HUDEP-2 (cell line): Measurements from ENCODE around the gene TIAL1.
"Not testable (repeated sequence)": the region's sequence is repeated elsewhere in the genome, so short reads cannot be mapped to it uniquely, and the experiment has no call there.

Experiments
- DNase-seq, 76 experiments: peaks; one replicate each; lab custom pipeline; 2025; ENCODE audit not compliant: unreplicated experiment in 76 of 76; lab: John Stamatoyannopoulos, UW

TIAL1 gene

GRCh38 chr10:119535305-119535704, 61.5 kb downstream of the TIAL1 start:
- DNase-seq, result no peak

DNA sequence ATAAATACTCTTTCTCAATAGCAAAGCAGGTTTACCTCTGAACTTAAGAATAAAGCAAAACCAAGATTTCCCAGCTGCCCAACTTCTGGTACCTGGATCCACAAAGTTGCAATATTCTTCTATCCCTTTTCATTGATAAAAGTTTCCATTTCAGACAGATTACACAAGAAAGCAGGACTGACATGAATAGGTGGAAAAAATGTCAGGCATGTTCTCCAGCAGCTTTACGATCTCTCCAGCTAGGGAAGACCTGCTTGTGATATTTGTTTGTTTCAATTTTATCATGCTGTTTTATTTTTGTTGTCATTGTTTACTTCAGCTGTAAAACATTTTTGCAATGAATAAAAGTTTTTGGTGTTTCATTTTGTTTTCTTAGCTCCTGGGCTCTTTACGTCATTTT, 63.3 kb downstream of the TIAL1 start:
- DNase-seq, result no peak

DNA sequence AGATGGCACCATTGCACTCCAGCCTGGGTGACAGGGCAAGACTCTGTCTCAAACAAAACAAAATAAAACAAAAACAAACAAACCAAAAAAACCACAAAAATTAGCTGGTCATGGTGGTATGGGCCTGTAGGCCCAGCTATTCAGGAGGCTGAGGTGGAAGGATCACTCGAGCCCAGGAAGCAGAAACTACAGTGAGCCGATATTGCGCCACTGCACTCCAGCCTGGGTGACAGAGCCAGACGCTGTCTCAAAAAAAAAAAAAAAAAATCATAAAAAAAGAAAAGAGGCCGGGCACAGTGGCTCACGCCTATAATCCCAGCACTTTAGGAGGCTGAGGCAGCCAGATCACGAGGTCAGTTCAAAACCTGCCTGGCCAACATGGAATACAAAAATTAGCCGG, 64.0 kb downstream of the TIAL1 start:
- DNase-seq, result not testable (repeated sequence)

- DNase-seq, result not testable (repeated sequence)
Observed at GRCh38 chr10:119532251-119532650, 64.5 kb downstream of the TIAL1 start.

- DNase-seq, result no peak
Observed at GRCh38 chr10:119531067-119531466, 65.7 kb downstream of the TIAL1 start.

GRCh38 chr10:119528663-119529237, 68.0 kb downstream of the TIAL1 start:
- DNase-seq, result not testable (repeated sequence)

GRCh38 chr10:119526621-119527592, 69.9 kb downstream of the TIAL1 start:
- DNase-seq, result no peak

DNA sequence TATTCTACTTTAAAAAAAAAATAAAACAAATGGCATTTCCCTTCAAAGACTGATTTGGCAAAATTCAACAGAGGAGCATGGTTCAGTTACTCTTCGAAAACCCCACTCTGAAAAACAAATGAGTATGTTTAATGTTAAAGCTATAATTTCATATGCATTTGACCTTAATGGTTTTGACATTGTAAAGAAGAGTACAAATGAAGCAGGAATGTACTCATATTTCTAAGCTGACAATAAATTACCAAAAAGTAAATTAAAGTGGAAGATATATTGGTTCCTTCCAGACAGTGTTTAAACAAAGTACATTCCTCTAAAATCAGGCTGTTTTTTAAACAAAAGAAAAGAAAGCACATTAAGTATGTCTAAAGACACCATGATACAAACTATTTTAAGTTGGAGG, 70.6 kb downstream of the TIAL1 start:
- DNase-seq, result no peak

DNA sequence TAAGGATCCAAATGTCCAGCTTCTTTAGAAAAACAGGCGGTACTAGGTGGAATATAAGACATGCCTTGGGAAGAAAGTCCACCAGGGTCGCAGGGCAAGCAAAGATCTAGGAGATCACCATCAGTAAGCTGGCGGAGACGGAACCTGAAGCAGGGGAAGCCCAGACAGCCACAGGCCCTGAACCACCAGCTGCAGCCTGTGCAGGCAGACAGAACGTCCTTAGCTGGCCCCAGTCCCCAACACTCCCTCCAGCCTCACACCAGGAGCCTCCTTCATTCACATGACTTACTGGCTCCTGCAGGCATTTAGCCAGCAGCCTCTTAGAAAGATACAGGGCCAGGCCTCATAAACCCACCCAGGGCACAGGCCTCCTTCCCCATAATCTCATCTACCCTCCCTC, 71.6 kb downstream of the TIAL1 start:
- no peak for DNase-seq

DNA sequence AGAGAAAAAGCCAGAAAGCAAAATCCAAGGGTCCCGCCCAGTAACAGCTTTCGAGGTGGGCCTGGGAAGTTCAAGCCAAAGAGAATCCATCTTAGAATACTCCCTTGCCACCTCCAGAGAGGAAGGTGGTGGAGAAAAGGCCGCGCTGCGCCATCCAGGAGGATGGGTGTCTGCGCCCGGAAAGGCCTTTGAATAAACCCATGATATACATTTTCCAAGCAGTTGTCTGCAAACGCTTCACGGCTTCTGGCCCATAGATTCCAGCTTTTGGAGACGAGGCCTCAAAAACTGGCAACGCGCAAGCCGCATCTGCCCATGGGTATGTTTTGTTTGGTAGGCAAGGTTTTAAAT, 72.1 kb downstream of the TIAL1 start:
- no peak for DNase-seq

- DNase-seq, result no peak
Observed at GRCh38 chr10:119523895-119524719, 72.7 kb downstream of the TIAL1 start.
